Fibroblast of peridontal ligament (primary cell): ENCODE data around the gene PPP1R26.
"Not testable (repeated sequence)": the region's sequence is repeated elsewhere in the genome, so short reads cannot be mapped to it uniquely, and the experiment has no call there.

Experiments used
- DNase-seq: peaks from one replicate; pipeline ENCODE4 v3.0.0-alpha.2; 2010; ENCODE audit errors: extremely low read depth

PPP1R26 gene

DNA sequence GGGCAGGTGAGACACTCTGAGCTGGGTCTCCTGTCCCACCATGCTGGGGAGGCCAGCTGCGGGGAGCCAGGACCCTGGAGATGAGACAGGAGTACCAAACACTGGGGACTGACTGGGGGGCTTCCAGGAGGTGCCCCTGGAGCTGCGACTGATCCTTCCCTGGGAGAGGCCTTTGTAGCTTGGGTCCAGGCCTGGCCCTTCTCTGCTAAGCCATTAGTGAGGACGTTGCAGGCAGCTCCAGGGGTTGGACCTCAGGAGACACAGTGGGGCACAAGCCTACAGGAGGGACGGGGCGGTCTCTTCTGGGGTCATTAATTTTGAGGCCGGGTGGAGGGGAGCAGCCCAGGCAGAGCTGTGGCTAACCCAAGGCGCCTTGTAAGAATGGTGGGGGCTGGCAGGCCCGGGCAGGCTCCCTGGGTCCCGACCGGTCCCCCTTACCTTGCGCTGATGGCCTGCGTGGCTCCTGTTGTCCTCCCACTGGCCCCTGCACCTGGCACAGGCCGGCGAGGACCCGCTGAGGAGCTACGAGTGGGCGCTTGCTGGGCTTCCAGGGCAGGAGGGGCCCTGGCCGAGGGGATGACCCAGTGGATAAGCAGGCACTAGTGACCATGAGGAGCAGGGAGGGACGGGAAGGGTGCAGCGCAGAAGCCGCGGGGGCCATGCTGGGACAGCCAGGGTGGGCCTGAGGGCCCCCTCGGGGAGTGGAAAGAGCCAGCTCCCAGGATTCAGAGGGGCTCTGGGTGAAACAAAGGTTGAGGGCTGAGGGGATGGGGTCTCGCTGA lies 26.0 kb downstream of the PPP1R26 start:
- DNase-seq = no peak

DNA sequence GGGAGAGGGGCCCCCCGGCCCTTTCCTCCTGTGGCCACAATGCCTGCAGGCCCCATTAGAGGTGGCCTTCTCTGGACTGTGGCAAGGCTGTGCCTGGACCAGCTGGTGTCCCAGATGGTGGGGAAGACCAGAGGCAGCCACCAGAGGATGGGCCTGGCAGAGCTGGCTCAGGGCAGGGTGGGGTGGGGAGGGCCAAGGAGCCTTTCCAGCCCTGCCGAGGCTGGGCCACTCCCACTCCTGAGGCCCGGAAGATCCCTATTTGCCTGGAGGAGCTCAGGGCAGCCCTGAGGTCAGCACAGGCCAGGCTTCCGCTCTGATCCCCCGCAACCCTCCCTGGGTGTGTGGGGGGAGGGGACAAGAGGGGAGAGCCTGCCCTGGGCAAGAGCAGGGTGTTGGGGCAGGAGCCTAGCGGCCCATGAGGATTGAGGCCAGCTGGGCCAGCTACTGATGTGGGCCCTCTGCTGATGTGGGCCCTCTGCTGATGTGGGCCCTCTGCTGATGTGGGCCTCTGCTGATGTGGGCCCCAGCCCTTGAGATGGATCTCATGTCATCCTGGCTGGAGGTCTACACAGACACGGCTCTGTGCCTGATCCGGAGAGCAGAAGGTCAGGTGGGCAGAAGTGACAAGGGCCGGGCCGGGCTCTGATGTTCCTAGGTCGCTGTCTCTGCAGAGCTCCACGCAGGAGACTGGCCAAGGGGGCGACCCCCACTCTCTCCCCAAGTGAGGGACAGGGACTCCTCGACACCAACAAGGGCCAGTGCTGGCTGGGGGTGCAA lies 26.9 kb downstream of the PPP1R26 start:
- no peak for DNase-seq

DNA sequence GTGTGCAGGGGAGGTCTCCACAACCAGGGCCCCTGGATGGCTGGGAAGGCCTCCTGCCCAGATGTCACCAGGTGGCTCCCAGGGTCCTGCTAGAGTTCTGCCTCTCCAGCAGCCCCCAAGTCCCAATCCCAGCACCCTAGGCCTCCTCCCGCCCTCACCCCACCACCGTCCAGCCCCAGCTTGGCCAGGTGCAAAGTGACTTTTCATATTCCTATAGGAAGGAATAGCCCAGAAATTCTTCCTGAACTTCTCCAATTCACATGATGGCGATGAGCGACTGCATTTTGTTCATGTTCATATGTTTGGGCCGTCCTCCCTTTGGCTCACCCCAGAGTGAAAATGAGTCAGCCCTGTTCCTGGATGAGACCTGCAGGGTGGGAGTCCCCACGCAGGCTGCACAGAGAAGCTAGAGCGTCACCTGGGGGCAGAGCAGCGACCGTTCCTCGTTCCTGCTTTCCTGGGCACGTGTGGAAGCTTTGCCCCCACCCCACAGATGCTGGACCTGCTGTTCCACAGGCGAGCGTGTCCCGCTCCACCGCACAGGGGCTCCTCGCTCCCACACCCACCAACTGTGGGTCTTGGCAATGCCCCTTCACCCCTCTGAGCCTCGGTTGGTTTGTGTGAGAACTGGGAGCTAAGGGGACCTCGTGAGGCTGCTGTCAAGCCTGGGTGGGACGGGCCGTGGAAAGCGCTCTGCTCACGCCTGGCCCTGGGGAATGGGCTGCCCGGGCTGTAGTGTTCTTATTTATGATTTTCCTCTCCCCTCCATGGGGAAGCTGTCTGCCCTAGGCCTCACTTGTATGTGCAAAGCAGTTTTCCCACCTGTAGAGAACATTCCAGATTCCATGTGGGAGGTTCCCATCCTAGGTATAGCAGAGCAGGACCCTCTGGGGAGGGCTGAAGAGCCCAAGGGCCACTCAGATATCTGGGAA lies 27.8 kb downstream of the PPP1R26 start:
- DNase-seq = no peak

DNA sequence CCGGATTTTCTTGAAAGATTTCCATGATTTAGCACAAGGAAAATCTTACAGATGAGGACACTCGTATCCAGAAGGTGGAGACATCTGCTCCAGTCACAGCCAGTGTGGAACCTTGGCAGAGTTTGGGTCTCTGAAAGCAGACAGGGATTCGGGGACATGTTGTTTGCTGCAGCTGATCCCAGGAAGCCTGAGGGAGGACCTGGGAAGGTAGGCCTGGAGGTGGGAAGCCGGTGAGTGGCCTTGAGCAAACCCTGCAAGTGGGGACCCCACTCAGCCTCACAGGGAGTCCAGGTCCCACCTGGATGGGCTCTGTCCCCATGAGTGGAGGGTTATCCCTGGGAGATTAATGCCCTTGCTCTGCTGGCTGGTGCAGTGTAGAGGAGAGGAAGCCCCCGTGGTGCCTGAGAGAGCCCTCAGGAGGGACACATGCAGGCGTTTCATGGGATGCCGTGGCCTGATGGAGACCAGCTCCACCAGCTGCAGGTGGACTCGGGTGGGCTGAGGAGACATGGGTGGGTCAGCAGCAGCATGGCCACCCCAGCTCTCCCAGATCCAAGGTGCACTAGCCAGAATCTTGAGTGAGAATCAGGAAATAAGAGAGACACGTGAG lies 28.7 kb downstream of the PPP1R26 start:
- no peak for DNase-seq

DNA sequence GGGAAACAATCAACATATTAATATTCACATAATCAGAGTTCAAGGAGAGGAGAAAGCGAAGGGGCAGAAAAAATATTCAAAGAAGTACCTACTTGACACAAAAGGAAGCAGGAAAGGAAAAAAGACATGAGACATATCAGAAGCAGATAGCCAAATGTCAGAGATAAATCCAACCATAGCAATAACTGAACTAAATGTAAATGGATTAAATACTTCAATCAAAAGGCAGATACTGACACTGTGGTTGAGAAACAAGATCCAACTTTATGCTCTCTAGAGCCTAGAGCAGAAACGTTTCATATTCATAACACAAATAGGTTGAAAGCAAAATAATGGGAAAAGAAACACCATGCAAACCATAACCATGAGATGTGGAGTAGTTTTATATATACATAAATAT lies 29.9 kb downstream of the PPP1R26 start:
- no peak for DNase-seq

DNA sequence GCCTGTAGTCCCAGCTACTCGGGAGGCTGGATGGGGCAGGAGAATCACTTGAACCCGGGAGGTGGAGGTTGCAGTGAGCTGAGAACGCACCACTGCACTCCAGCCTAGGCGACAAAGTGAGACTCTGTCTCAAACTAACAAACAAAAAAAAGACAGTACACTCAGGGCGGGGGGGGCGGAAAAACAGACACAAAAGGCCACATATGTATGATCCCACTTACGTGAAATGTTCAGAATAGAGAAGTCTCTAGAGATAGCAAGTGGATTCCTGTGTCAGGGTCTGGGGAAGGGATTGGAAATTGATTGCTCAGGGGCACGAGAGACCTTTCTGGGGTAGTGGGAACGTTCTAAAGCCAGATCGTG lies 32.6 kb downstream of the PPP1R26 start:
- DNase-seq = no peak

DNA sequence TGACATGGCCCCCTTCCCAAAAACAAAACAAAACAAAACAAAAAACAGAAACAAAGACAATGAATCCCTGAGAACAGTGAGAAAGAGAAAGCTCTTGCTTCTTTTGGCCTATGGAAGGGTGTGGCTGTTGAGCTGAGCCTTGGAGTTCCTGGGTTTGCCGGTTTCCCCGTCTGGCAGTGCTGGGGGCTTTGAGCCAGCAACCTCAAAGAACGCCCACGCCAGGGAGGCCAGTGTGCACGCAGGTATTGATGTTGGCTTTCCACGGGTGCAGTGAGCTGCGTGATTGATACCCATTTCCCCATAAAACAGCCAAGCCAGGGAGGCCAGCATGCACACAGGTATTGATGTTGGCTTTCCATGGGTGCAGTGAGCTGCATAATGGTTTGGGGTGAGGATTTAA lies 33.3 kb downstream of the PPP1R26 start:
- no peak for DNase-seq

DNA sequence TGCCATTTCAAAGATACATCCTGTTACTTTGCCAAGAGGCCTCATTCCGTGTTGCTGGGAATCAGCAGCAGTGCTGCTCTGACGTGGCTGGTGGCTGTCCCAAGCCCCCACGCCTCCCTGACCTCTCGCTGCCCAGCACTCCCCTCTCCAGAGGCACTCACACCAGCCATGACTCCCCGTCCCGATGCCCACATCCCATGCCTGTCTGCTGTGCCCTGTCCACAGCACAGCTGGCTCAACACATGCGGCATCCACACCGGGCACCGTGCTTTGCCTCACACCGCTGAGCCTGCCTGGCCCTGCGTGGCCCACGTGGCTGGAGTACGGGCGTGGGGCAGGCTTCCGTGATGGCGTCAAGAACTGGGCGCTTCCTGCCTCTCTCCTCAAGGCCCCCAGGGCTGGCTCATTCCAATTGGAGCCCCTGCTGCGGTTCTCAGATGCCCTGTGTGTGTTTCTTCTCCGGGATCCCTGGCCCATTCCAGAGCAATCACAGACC lies 33.8 kb downstream of the PPP1R26 start:
- no peak for DNase-seq

DNA sequence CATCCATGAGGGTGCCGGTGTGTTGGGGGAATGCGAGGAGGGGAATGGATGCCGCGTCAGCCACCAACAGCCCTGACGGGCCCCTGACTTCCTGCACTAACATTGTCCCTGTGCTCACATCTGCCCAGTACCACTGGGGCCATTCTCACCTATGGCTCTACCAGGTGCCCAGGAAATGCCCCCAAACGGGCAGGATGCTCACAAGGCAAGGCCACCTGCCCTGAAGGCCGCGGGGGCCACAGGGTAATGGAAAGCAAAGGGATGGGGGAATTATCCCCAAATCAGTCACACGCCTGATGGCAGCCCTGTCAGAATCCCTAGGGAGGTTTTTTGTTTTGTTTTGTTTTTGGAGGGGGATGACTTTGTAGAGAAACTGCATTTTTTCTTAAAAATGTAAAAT lies 34.3 kb downstream of the PPP1R26 start:
- not testable (repeated sequence) for DNase-seq

DNA sequence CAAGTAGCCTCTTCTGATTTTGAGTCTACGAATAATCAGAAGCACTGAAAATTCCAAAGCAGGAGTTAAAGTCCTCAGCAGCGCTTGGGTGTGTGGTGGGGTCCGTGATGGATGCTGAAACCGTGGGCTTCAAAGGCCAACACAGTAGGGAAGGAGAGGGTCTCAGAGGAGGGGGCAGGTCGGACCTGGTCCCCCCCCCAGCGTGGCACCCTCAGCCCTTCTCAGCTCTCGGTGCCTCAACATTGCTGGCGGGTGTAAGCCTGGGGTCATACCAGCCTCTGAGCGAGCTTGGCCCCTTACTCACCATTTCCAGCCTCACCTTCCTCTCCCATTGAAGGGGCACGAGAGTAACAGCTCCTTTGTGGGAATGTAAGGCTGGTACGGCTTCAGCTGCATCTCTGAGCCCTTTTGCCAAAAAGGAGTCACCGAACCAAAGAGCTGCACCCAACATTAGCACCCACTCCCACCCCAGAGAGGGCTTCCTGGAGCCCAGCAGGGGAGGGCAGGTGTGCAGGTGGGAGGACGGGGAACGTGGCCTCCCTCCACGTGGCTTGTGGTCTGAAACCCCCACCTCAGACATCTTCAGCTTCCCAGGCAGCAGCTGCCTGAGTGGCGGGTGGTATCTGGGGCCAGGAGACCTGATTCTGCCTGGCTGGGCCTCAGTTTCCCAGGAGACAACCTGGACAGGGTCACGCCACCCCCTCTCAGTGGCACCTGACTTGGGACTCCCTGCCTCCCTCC lies 34.9 kb downstream of the PPP1R26 start:
- DNase-seq = no peak

DNA sequence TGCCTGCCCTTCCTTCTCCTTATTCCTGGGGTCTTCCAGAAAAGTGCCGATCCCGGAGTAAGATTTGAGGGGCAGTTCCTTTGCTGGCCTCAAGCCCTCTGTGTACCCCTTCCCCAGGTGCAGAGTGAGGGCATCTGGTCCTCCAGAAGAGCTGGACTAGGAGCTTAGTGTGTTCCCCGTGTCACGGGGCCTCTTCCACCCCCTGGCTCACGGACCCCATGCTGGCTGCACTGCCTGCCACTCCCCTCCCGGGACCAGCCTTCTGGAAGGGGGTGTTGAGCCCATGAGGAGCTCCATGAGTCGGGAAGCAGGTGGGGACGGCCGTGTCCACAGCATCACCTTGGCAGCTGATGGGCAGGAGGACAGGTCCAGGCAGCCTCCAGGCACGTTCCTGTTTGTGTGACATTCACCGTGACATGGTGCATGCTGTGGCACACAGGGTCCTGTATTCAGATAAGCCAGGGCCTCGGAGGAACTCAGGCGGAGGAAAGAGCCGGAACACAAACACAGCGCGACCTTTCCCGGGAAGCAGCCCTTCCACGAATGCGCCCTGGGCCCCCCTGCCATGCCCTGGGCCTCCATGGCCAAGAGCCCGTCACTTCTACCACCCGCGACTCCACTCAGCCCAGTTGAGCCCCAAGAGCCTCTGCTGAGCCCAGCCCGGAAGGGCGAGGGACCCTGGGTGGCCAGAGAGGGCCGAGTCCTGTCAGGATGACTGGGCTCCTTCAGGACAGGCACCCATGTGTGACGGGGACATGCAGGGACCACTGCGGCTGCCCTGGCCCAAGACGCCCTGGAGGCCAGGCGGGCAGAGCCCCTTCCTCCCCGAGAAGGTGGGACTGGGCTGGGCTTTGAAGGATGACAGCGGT lies 35.7 kb downstream of the PPP1R26 start:
- DNase-seq = no peak

DNA sequence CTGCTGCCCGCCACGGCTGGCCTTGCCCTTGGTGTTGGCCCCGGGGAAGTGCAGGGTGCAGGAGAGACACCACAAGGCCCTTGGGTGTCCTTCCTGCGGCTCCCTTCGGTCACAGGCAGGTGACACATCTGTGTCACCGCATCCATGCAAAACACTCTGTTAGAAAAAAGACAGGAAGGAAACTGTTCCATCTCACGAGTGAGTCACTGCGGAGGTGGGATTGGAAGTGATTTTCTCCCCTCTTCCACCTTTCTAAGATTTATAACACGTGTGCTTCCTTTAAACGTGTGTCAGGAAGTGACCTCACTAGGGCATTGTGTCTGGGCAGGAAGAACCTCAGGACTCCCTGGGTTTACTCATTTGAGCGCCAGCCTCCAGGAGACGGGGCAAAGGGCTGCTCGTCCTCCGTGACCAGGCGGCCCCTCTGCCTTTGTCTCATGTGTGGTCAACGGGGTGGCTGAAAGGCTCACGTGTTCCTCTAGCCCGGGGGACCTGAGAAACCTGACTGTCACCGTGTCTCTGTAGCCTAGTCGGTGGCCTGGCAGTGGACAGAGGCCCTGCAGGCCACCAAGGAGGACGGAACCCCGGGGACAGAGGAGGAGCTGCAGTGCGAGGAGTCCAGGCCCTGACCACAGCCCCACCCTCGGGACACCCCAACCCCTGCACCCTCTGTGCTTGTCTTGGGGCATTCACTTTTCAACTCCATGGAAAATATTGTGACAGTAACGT lies 36.7 kb downstream of the PPP1R26 start:
- DNase-seq = no peak

DNA sequence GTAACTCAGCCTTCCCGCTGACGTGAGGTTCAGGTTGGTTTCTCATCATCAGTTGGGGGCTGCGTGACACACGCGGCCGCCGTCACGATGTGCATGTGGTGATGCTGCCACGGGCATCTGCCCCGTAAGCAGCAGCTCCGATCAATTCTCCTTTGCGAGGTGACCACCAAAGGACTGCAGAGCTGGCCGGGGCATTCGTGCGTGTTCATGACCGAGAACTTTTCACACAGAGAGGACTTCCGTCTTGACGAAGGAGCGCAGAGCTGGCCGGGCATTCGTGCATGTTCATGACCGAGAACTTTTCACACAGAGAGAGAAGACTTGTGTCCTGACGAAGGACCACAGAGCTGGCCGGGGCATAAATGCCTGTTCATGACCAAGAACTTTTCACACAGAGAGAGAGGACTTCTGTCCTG lies 37.8 kb downstream of the PPP1R26 start:
- DNase-seq = no peak

DNA sequence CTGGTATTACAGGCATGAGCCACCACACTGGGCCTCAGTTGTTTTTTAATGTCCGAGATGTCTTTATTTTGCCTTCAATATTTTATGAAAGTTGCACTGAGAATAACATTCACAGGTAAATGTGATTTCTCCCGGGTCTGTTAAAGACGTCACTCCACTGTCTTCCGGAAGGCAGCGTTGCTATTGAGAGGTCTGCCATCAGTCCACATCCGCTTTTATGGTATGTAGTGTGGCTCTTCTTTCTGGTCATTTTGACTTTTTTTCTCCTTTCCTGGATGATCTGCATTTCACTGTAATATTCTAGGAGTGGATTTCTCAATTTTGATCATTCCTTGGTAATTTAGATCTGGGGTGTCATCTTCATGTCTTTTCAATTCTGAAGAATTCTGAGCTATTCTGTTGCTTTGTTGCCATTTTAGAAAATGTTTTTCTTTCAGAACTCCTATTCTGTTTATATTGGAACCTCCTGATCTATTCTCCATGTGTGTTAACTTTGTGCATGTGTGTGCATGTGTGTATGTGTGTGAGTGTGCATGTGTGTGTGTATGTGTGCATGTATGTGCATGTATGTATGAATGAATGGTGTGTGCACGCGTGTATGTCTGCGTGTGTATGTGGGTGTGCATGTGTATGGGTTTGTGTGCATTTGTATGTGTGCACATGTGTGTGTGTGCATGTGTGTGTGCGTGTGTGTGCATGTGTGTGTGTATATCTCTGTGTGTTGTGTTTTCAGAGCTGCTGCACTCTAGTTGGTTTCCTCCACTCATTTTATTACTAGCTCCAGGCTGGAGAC lies 39.8 kb downstream of the PPP1R26 start:
- DNase-seq = no peak

DNA sequence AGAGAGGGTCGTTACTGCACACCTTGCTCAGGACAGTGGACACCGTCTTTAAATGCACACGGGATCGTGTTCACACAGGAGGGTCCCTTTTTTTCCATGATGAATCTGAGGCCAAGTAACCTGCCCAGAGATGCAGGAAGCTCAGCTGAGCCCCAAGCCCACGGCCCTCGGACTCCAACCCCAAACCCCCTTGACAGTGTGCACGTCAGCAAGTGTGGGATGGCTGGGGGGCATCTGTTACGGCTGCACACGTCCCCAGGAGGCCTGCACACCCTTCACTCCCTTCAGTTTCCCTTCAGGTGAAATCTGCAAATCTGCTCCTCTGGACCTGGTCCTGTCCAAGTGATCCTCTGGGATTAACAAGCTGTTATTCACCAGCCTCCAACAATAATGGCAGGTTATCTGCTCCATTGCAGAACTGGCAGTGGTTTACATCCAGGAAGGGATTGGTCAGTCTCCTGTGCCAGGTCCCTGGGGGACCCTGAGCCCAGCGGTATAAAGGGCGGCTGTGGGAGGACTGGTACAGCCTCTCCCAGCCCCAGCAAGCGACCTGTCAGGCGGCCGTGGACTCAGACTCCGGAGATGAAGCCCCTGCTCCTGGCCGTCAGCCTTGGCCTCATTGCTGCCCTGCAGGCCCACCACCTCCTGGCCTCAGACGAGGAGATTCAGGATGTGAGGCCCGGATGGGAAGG lies 41.5 kb downstream of the PPP1R26 start, which contains the start of gene LCN1:
TSS of gene LCN1 (plus strand) at position 525 of the 692 bp plus-strand sequence. CDS start at position 583, 58 bp downstream.
- DNase-seq = no peak

DNA sequence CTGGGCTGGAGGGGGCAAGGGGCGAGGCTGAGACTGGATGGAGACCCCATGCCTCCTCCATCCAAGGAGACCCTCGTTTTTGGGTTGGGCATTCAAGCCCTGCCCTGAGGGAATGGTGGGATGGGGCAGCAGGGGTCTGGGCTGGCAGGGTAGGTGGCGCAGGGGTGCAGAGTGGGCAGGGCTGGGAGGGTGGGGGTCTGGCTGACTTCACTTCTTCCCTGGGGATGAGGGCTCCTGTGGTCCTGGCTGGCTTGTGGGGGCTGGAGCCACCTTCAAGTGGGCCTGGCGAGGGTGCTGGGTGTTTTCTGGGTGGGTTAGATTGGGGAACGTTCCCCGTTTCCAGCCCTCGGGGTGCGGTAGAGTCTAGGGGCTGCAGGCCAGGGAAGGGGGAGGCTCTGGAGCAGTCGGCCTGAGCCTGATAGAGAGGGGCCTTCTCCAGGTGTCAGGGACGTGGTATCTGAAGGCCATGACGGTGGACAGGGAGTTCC lies 42.1 kb downstream of the PPP1R26 start:
- DNase-seq = no peak

DNA sequence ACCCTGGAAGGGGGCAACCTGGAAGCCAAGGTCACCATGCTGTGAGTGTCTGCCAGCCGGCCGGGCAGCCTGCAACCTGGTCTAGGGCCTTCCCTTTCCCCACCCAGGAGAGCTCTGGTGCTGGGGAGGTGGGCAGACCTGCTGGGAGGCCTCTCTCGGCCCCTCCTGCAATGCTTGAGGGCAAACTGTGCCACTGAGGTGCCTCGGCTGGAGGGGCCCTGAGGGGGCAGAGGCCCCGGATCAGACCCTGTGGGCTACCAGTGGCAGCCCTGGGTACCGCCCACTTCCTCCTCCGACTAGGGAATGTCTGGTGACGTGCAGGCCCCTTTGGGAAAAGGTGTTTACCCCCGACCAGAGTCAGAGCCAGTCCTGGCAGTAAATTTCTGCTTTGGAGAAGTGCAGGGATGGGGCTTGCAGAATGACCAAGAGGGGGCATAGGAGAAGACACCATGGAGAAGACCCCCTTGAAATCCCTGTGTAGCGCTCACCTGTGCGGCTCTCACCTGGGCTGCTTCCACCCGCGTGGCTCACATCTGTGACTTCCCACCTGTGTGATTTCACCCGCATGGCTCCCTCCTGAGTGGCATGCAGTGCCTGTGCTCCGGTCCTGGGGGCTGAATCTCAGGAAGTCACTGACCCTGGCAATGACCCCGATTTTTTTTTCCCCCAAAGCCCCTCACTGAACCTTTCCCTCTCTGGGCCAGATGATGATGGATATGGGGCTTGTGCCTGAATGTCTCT lies 42.7 kb downstream of the PPP1R26 start:
- DNase-seq = no peak
